HG03460 (cell line): ENCODE results near the gene TENM4.
"Not testable (repeated sequence)": the region's sequence is repeated elsewhere in the genome, so short reads cannot be mapped to it uniquely, and the experiment has no call there.

Source experiments
- ATAC-seq: cut with Tn5 transposase; IDR thresholded peaks from one replicate; pipeline ENCODE4 v1.9.1; 2021; ENCODE audit not compliant: unreplicated experiment

Gene TENM4

GRCh38 chr11:78990261-78990660 is 450.6 kb downstream of the TENM4 start:
- ATAC-seq = no peak

- no peak for ATAC-seq
These were observed 453.1 kb downstream of the TENM4 start for GRCh38 chr11:78987748-78988147.

GRCh38 chr11:78986305-78986704 is 454.5 kb downstream of the TENM4 start:
- no peak for ATAC-seq

- no peak for ATAC-seq
These were observed 455.2 kb downstream of the TENM4 start for GRCh38 chr11:78985663-78986062.

- ATAC-seq = no peak
These were observed 458.4 kb downstream of the TENM4 start for GRCh38 chr11:78982473-78982872.

GRCh38 chr11:78981153-78981552 is 459.7 kb downstream of the TENM4 start:
- ATAC-seq = no peak

- ATAC-seq = no peak
These were observed 462.0 kb downstream of the TENM4 start for GRCh38 chr11:78978831-78979230.

- ATAC-seq = not testable (repeated sequence)
These were observed 463.0 kb downstream of the TENM4 start for GRCh38 chr11:78977848-78978247.

- ATAC-seq = no peak
These were observed 463.8 kb downstream of the TENM4 start for GRCh38 chr11:78977009-78977408.

GRCh38 chr11:78975081-78975480 is 465.7 kb downstream of the TENM4 start:
- no peak for ATAC-seq

GRCh38 chr11:78973876-78974275 is 467.0 kb downstream of the TENM4 start:
- no peak for ATAC-seq

- ATAC-seq = no peak
These were observed 468.2 kb downstream of the TENM4 start for GRCh38 chr11:78972590-78972989.

GRCh38 chr11:78972177-78972576 is 468.7 kb downstream of the TENM4 start:
- ATAC-seq = no peak

GRCh38 chr11:78967811-78968210 is 473.0 kb downstream of the TENM4 start:
- ATAC-seq = no peak

GRCh38 chr11:78965432-78965831 is 475.4 kb downstream of the TENM4 start:
- ATAC-seq = no peak

- ATAC-seq = no peak
These were observed 478.7 kb downstream of the TENM4 start for GRCh38 chr11:78961937-78962701.

- no peak for ATAC-seq
These were observed 479.6 kb downstream of the TENM4 start for GRCh38 chr11:78961247-78961646.

GRCh38 chr11:78958444-78958843 is 482.4 kb downstream of the TENM4 start:
- no peak for ATAC-seq

GRCh38 chr11:78957476-78958245 is 483.2 kb downstream of the TENM4 start:
- no peak for ATAC-seq

GRCh38 chr11:78954696-78955095 is 486.1 kb downstream of the TENM4 start:
- ATAC-seq = no peak

GRCh38 chr11:78954261-78954660 is 486.6 kb downstream of the TENM4 start:
- no peak for ATAC-seq

- no peak for ATAC-seq
These were observed 487.9 kb downstream of the TENM4 start for GRCh38 chr11:78952890-78953289.
